NCI-H2196 (cell line): ENCODE data around the gene PKNOX2.

Experiments
- DNase-seq: peaks from one replicate; lab custom pipeline; 2025; ENCODE audit not compliant: unreplicated experiment; lab: John Stamatoyannopoulos, UW

The PKNOX2 gene

DNA sequence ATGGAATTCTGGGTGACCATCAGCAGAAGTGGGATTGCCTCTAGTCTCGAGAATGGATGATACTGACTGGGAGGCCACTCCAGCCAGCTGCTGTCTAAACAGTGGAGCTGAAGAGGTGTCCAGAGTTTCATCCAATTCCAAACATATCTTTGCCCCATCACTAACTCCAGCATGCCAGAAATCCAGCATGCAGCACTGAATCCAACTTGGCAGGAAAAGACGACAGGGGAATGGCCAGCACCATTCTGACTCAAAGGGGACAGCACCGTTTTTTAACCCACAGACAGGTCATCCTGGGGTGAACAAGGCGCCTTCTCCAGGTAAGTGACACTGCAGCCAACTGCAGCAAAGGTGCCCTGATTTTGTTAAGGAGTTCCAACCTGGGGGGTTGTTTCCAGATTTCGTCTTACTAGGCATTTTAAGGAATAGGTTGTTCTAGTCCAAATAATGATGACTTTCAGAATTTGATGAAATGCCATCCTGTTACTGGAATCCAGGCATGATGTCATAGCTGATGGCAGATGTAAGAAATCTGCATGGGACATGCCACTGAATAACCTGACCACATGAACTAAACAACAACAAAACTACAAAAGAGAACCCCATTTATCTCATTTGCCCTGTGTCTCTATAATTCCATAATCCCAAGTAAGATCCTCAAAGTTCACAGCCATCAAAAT, 299.2 kb downstream of the PKNOX2 start:
- no peak for DNase-seq

GRCh38 chr11:125464270-125464662, 299.7 kb downstream of the PKNOX2 start:
- no peak for DNase-seq

GRCh38 chr11:125464666-125465065, 300.1 kb downstream of the PKNOX2 start:
- no peak for DNase-seq

DNA sequence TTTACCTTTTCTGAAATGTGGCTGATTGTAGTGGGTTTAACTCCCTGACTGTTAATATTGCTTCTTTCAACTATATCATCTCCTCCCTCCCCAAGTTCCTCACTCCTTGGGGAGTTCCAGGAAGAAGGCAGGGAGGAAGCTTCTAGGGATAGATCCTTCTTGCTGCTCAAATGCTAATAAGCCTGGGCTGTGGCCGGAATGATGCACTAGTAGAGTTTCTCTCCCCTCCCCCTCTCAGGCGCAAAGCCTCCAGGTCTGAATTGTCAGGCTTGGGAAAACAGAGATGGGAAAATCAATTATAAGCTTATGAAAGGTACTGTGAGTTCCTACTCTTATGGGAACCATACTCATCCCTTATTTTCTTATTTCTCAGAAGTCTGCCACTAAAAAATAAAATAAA, 300.7 kb downstream of the PKNOX2 start:
- DNase-seq, result no peak

DNA sequence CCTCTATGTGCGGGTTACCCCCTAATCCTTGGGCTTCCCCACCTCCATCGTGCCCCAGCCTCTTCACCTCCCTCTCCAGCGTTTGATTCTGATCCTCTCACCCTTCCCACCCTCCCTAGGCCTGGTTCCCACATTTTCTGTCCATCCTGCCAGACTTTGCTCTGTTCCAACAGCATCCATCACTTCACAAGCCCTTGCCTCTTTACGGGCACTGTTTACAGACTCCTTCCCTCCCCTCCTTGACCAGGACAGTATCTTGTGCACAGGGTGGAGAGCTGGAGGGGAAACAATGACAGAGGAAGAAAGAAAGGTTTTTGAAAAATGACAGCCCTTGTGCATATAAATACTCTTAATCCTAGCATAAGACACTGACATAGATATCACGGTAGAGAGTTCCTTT, 301.1 kb downstream of the PKNOX2 start:
- no peak for DNase-seq

DNA sequence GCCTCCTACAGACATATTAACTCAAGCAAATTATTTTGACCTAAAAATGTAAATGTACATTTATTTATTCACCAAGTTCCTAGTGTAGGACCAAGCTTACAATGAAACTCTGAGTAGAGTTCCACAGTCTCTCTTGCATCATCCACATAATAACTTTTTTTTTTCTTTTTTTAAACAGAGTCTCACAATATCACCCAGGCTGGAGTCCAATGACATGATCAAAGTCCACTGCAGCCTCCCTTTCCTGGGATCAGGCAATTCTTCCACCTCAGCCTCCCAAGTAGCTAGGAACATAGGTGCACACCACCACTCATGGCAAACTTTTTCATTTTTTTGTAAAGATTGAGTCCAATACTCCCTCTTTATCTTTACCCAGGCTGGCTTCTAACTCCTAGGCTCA, 303.5 kb downstream of the PKNOX2 start:
- DNase-seq, result no peak

DNA sequence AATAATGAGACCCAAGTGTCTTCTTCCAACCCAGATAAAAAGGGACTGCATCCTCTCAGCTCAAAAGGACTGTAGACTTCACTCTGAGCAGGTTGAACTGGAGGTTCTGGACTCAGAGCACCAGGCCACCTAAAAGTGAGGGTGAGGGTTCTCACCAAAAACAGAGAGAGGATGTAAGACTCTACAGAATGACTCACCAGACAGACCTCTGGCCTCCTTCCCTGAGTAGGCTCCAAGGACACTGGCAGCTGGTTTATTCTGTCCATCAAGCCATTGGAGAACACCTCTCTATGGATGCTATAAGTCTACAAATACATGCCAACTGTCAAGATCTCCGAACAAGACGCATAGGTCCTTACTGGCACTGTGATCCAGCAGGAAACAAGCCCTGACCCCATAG, 304.3 kb downstream of the PKNOX2 start:
- DNase-seq, result no peak

DNA sequence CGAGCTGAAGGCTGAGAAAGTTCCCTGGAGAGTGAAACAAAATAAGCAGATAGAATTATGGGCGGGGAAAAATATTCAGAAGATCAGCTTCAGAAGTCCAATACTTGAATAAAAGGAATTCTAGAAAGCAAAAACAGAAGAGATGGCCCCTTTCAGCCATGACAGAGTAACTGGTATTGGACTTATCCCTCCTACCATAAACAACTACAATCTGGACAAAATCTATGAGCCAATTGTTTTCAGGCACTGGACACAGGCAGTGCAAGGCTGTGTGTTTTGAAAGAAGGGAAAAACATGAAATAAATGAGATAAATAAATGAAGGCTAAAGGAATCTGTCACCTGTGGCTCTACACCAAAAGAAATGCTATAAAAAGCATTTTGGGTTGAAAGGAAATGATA, 305.8 kb downstream of the PKNOX2 start:
- DNase-seq, result no peak

GRCh38 chr11:125476721-125477120, 312.2 kb downstream of the PKNOX2 start:
- no peak for DNase-seq

DNA sequence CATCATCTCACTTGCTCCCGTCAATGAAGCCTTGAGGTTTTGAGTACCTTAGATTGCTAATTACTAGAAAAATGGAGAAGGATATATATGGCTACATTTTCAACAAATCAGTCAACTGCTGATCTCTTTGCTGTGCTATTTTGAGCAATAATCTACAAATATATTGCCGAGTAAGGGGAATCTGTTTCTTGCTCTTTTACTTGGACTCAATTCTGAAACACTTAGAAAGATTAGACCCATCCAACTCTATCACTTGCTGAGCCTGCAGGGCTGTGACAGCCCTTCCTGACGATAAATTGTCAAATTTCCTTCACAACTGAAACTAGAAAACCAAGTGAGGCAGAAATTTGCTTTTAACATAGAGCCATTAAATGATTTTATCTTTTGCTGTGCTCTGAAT, 314.6 kb downstream of the PKNOX2 start:
- no peak for DNase-seq

DNA sequence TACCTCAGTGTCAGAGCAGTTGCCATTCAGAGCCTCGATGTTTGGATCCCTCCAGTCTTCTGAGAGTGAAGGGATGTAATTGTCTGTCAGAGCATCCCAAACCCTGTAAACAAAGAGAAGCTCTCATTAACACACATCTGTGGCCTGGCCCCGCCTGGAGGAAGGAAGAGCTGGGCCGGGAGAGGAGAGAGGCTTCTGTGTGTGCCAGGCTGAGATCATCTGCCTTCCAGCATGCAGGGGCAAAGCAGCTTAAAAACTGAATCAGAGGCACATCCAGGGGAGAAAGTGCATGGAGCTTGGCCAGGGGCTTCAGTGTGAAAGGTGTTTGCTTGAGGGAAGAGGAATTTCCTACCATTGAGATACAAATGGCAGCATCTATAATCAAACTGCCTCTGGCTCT, 317.0 kb downstream of the PKNOX2 start:
- DNase-seq, result no peak
